GM12878 (cell line): Measurements from ENCODE around the gene NAALADL2. TPM values are rescaled to one million over a fixed set of nuclear protein-coding genes. Genes with fewer than 3 reads are reported as not detected.

Source experiments
- ATAC-seq: fragments of 200-7000 bp; cut with Tn5 transposase; 3 replicates; pipeline ENCODE4 v1.9.1; 2020; ENCODE audit warnings: mild to moderate bottlenecking, moderate library complexity
- BruUV-seq: library from RNA; stranded (reverse); fragments of 400-500 nt; replicated peaks from 2 replicates; lab custom pipeline; 2021; lab: Mats Ljungman, UMichigan
- CTCF ChIA-PET: fragments of 300-600 bp; sonication (Branson Sonifier 250); formaldehyde crosslinking; extraction: SDS; loops from one replicate; lab custom pipeline; 2021; ENCODE audit warnings: inconsistent platforms; lab: Yijun Ruan, JAX
- POLR2A ChIA-PET: fragments of 350-600 bp; formaldehyde crosslinking; extraction: SDS; loops from one replicate; lab custom pipeline; 2021; ENCODE audit warnings: inconsistent platforms; lab: Charles Lee
- RAD21 ChIA-PET: fragments of 300-600 bp; sonication (Branson Sonifier 250); formaldehyde crosslinking; loops from one replicate; lab custom pipeline; 2023; ENCODE audit warnings: antibody characterized with exemption; ENCODE audit not compliant: unreplicated experiment; lab: Charles Lee
- SMC1A ChIA-PET: fragments of 300-600 bp; sonication (Branson Sonifier 250); formaldehyde crosslinking; loops from one replicate; lab custom pipeline; 2023; ENCODE audit not compliant: unreplicated experiment, uncharacterized antibody; lab: Charles Lee
- DNase-seq: peaks from one replicate; pipeline ENCODE4 v3.0.0-alpha.2; 2011; ENCODE audit warnings: low read depth, low spot score
- FAIRE-seq: peaks from 3 replicates; lab custom pipeline; 2011; peaks lifted over from hg19 to GRCh38; lab: Jason Lieb, UNC
- H2AFZ ChIP-seq: 2 replicates; pipeline ENCODE4 v1.6.0; 2011; ENCODE audit warnings: low read depth, low read length, control low read depth; ENCODE audit not compliant: control insufficient read depth
- H3K27ac ChIP-seq: 2 replicates; pipeline ENCODE4 v1.5.1; 2011; ENCODE audit warnings: control low read depth; ENCODE audit not compliant: control insufficient read depth, insufficient read depth
- H3K27me3 ChIP-seq, 2 experiments: replicated peaks in 1 of 2; 2 replicates each; pipeline versions ENCODE4 v1.6.0 to v1.6.1; 2011; ENCODE audit warnings: low read length in 1 of 2; ENCODE audit not compliant: control insufficient read depth in 2 of 2, insufficient read depth in 2 of 2
- H3K36me3 ChIP-seq, 2 experiments: 2 replicates each; pipeline ENCODE4 v1.5.1; 2011; ENCODE audit warnings: low read length in 1 of 2; ENCODE audit not compliant: control insufficient read depth in 2 of 2, insufficient read depth in 2 of 2
- H3K4me1 ChIP-seq: 2 replicates; pipeline ENCODE4 v1.6.1; 2011; ENCODE audit warnings: mild to moderate bottlenecking, low read length, moderate library complexity, mixed read lengths; ENCODE audit not compliant: control insufficient read depth, insufficient read depth
- H3K4me2 ChIP-seq: 2 replicates; pipeline ENCODE4 v1.6.0; 2011; ENCODE audit warnings: control low read depth; ENCODE audit not compliant: control insufficient read depth, insufficient read depth
- H3K4me3 ChIP-seq: fragments of 200-600 bp; sonication (generic); 2 replicates; pipeline ENCODE4 v1.5.1; 2016
- H3K79me2 ChIP-seq: 2 replicates; pipeline ENCODE4 v1.6.0; 2011; ENCODE audit warnings: low read length; ENCODE audit not compliant: control insufficient read depth, insufficient read depth
- H3K9ac ChIP-seq: 2 replicates; pipeline ENCODE4 v1.8.0; 2011; ENCODE audit warnings: low read length, control low read depth, mixed read lengths; ENCODE audit not compliant: control insufficient read depth, insufficient read depth
- H3K9me3 ChIP-seq: replicated peaks from 3 replicates; pipeline ENCODE4 v1.5.1; 2011; ENCODE audit warnings: mild to moderate bottlenecking, low read length; ENCODE audit not compliant: control insufficient read depth, insufficient read depth
- H4K20me1 ChIP-seq: 2 replicates; pipeline ENCODE4 v1.6.0; 2011; ENCODE audit not compliant: control insufficient read depth, insufficient read depth
- ELK1 ChIP-seq: IDR thresholded peaks from 2 replicates; pipeline ENCODE4 v1.6.1; 2012; ENCODE audit warnings: low read depth, low read length, improper control_type of control experiment
- HCFC1 ChIP-seq: fragments of 150-350 bp; IDR thresholded peaks from 2 replicates; pipeline ENCODE4 v1.6.1; 2014; ENCODE audit warnings: low read length
- HDAC6 ChIP-seq: fragments of 200-600 bp; sonication (generic); IDR thresholded peaks from one replicate; pipeline ENCODE4 v1.8.0; 2017; ENCODE audit warnings: antibody characterized with exemption; ENCODE audit not compliant: unreplicated experiment
- NFXL1 ChIP-seq: fragments of 450-650 bp; IDR thresholded peaks from 2 replicates; pipeline ENCODE4 v1.6.1; 2017; ENCODE audit warnings: antibody characterized with exemption, mild to moderate bottlenecking, borderline replicate concordance
- NR2F1 ChIP-seq: fragments of 450-650 bp; conservative IDR thresholded peaks from 2 replicates; pipeline ENCODE4 v1.6.1; 2017; ENCODE audit warnings: mild to moderate bottlenecking
- PML ChIP-seq: IDR thresholded peaks from 2 replicates; pipeline ENCODE4 v1.6.1; 2012; ENCODE audit warnings: low read length, inconsistent platforms
- REST ChIP-seq: IDR thresholded peaks from 2 replicates; pipeline ENCODE4 v1.6.1; 2012; ENCODE audit warnings: mild to moderate bottlenecking, low read depth, low read length
- SMARCA5 ChIP-seq: fragments of 450-650 bp; IDR thresholded peaks from 2 replicates; pipeline ENCODE4 v1.6.1; 2017; ENCODE audit warnings: mild to moderate bottlenecking
- ZBED1 ChIP-seq: IDR thresholded peaks from 2 replicates; pipeline ENCODE4 v1.6.1; 2016; ENCODE audit warnings: borderline replicate concordance
- ZBTB4 ChIP-seq: fragments of 450-650 bp; formaldehyde crosslinking; IDR thresholded peaks from 2 replicates; pipeline ENCODE4 v1.4.0; 2022; ENCODE audit warnings: mild to moderate bottlenecking, moderate library complexity
- ZNF207 ChIP-seq: fragments of 450-650 bp; IDR thresholded peaks from 2 replicates; pipeline ENCODE4 v1.6.1; 2014; ENCODE audit warnings: antibody characterized with exemption, mild to moderate bottlenecking, borderline replicate concordance
- WGBS: methylation state at CpG from one replicate; pipeline ENCODE4 v1.1.6; 2016; ENCODE audit warnings: low lambda C conversion rate; ENCODE audit not compliant: insufficient replicate concordance, insufficient coverage; ENCODE audit errors: missing lambda C conversion rate; 5-methylcytosine and 5-hydroxymethylcytosine counted together
- in situ Hi-C: fragments of 300-500 bp; cut with MboI; formaldehyde crosslinking; loops from 9 replicates; pipeline ENCODE4 v1.14.3; 2018; ENCODE audit warnings: mixed read lengths
- intact Hi-C: fragments of 100-400 bp; cut with micrococcal nuclease; formaldehyde crosslinking; loops from one replicate; pipeline ENCODE4 v1.14.2; 2022; ENCODE audit not compliant: unreplicated experiment
- polyA plus RNA-seq, 11 experiments: library from polyadenylated mRNA; depleted of rRNA in 4 of 11; unstranded in 6 of 11; stranded (reverse) in 5 of 11; fragments of >200 nt; fragmentation: Nextera tagmentation in 4 of 11; fragmentation: Illumina TruSeq in 1 of 11; extraction: Ambion mirVana in 4 of 11; extraction: Trizol in 1 of 11; gene quantifications; 1 replicate in 1 of 11; 2 replicates in 10 of 11; pipeline versions ENCODE4 v1.2.1 to v1.2.3, GENCODE V29; 2011 to 2016; ENCODE audit warnings: inconsistent platforms in 2 of 11, missing spikeins in 2 of 11, low read depth in 1 of 11
- total RNA-seq, 4 experiments: library from RNA; depleted of rRNA in 3 of 4; stranded (reverse); fragments of >200 nt in 3 of 4; fragmentation: Illumina TruSeq in 1 of 4; extraction: Trizol in 1 of 4; gene quantifications; 2 replicates each; pipeline versions ENCODE4 v1.2.1 to v1.2.3, GENCODE V29; 2013 to 2021
- TF ChIP-seq, protein P1 (sequence below): fragments of 450-650 bp; conservative IDR thresholded peaks from 2 replicates; pipeline ENCODE4 v1.6.1; 2017; ENCODE audit warnings: mild to moderate bottlenecking, moderate library complexity

NAALADL2 gene
- total and polyA plus RNA-seq, 10 of the 15 experiments (the other 5 are each of a cell fraction or from before 2014, with no cell fraction given), result 0.06 to 10.8 (median 0.46) TPM

DNA sequence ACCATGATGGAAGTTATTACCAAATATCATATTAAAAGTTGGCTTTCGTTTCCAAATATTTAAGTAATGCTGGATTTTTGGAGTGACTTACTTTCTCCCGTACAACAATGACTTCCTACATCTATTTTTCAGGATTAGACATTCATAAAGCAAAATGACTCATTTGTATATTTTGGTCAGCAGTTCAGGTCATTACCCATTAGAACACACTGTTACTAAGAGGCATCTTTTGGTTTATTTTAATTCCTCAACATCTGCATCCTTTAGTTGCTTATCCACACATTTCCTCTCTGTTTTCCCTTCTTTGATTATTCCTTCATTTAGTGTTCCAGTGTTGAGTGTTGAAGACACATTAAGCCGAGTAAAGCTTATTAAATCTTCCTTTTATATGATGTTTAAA, 348.2 kb downstream of the NAALADL2 start:
- SMC1A ChIA-PET, result interaction anchor here (1.2 to 1.7 kb wide), 2 partner anchors 11 to 12 kb away, joined by 3 to 4 read pairs; no protein-coding TSS in a partner anchor
- Histone ChIP-seq H3K27me3 (no peaks in the 10 kb centered on the region), H3K4me2 (no peak overlapping the region), H3K4me3 (no peak overlapping the region), H3K9ac (no peak overlapping the region), H3K36me3 (no peaks in the 10 kb centered on the region), H3K27ac (no peak overlapping the region), H3K9me3 (no peaks in the 10 kb centered on the region), H3K4me1 (no peaks in the 10 kb centered on the region), H4K20me1 (no peaks in the 10 kb centered on the region), H3K79me2 (no peaks in the 10 kb centered on the region), H2AFZ (no peak overlapping the region)
- ATAC-seq, result no peak
- intact Hi-C loops, result no loop called here
- no peak for DNase-seq
- POLR2A ChIA-PET, result no interaction called here
- in situ Hi-C loops, result no loop called here
- CTCF ChIA-PET, result no interaction called here
- TF ChIP-seq REST (no peak), ELK1 (no peak), ZBED1 (no peak), NR2F1 (no peak), NFXL1 (no peak), ZBTB4 (CRISPR knock-in tag) (no peak), HCFC1 (no peak), PML (no peak), SMARCA5 (no peak), ZNF207 (no peak), HDAC6 (no peak)
- TF ChIP-seq, protein P1, sequence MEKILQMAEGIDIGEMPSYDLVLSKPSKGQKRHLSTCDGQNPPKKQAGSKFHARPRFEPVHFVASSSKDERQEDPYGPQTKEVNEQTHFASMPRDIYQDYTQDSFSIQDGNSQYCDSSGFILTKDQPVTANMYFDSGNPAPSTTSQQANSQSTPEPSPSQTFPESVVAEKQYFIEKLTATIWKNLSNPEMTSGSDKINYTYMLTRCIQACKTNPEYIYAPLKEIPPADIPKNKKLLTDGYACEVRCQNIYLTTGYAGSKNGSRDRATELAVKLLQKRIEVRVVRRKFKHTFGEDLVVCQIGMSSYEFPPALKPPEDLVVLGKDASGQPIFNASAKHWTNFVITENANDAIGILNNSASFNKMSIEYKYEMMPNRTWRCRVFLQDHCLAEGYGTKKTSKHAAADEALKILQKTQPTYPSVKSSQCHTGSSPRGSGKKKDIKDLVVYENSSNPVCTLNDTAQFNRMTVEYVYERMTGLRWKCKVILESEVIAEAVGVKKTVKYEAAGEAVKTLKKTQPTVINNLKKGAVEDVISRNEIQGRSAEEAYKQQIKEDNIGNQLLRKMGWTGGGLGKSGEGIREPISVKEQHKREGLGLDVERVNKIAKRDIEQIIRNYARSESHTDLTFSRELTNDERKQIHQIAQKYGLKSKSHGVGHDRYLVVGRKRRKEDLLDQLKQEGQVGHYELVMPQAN, result no peak
- BruUV-seq, result no TSS peak
- whole genome bisulfite sequencing, result 30% methylated on average over 3 of the region's 3 CpGs
- RAD21 ChIA-PET, result interaction anchor here (0.5 kb wide), 1 partner anchor 34 kb away, joined by 4 read pairs; no protein-coding TSS in a partner anchor
- FAIRE-seq, result no peak
